SK-N-SH (cell line): ENCODE measurements around the gene DLG3. TPM values are rescaled to one million over a fixed set of nuclear protein-coding genes. Genes with fewer than 3 reads are reported as not detected.

ENCODE experiments used
- CTCF ChIA-PET: fragments of 300-600, 350-600 bp; formaldehyde crosslinking; extraction: SDS; loops from one replicate; lab custom pipeline; 2021; lab: Yijun Ruan, JAX
- POLR2A ChIA-PET: fragments of 350-600 bp; sonication (Branson Sonifier 250); formaldehyde crosslinking; extraction: SDS; loops from one replicate; lab custom pipeline; 2020; ENCODE audit warnings: antibody characterized with exemption, inconsistent platforms; lab: Yijun Ruan, JAX
- DNase-seq: peaks from one replicate; pipeline ENCODE4 v3.0.0; 2012
- H2AFZ ChIP-seq: fragments of 200-600 bp; sonication (generic); 2 replicates; pipeline ENCODE4 v1.8.1; 2016; ENCODE audit warnings: antibody characterized with exemption, mild to moderate bottlenecking, low read depth
- H3F3A ChIP-seq: fragments of 200-600 bp; sonication (generic); replicated peaks from 2 replicates; pipeline ENCODE3; 2016; ENCODE audit warnings: antibody characterized with exemption, mild to moderate bottlenecking; ENCODE audit not compliant: insufficient read depth
- H3K27ac ChIP-seq, 2 experiments: fragments of 200-500 bp in 1 of 2; fragments of 200-600 bp in 1 of 2; sonication (Bioruptor generic) in 1 of 2; sonication (generic), shearing (Covaris generic) in 1 of 2; 2 replicates each; pipeline versions ENCODE4 v1.5.1 to v1.6.1; 2014 to 2016; ENCODE audit warnings: low read depth in 2 of 2, inconsistent platforms in 1 of 2, low read length in 1 of 2, mild to moderate bottlenecking in 1 of 2, mixed read lengths in 1 of 2
- H3K27me3 ChIP-seq: fragments of 200-600 bp; sonication (generic), shearing (Covaris generic); 2 replicates; pipeline ENCODE4 v1.6.1; 2016; ENCODE audit warnings: mixed run types; ENCODE audit not compliant: insufficient read depth
- H3K36me3 ChIP-seq, 2 experiments: fragments of 200-500 bp in 1 of 2; fragments of 200-600 bp in 1 of 2; sonication (Bioruptor generic) in 1 of 2; sonication (generic) in 1 of 2; replicated peaks in 1 of 2; 2 replicates each; pipeline versions ENCODE3 to v1.5.1; 2014 to 2016; ENCODE audit warnings: low read length in 1 of 2, mild to moderate bottlenecking in 1 of 2; ENCODE audit not compliant: insufficient read depth in 2 of 2, control insufficient read depth in 1 of 2
- H3K4me1 ChIP-seq, 2 experiments: fragments of 200-500 bp in 1 of 2; fragments of 200-600 bp in 1 of 2; sonication (Bioruptor generic) in 1 of 2; sonication (generic), shearing (Covaris generic) in 1 of 2; 2 replicates each; pipeline versions ENCODE4 v1.5.1 to v1.6.1; 2014 to 2016; ENCODE audit warnings: low read depth in 1 of 2, low read length in 1 of 2, mixed run types in 1 of 2; ENCODE audit not compliant: insufficient read depth in 2 of 2, control insufficient read depth in 1 of 2
- H3K4me2 ChIP-seq: fragments of 200-600 bp; sonication (generic), shearing (Covaris generic); 2 replicates; pipeline ENCODE4 v1.6.1; 2017; ENCODE audit warnings: mixed run types
- H3K4me3 ChIP-seq, 2 experiments: fragments of 200-500 bp in 1 of 2; fragments of 200-600 bp in 1 of 2; sonication (Bioruptor generic) in 1 of 2; sonication (generic), shearing (Covaris generic) in 1 of 2; 2 replicates each; pipeline versions ENCODE4 v1.5.1 to v1.8.1; 2014 to 2016; ENCODE audit warnings: low read depth in 2 of 2, inconsistent platforms in 1 of 2, low read length in 1 of 2, mild to moderate bottlenecking in 1 of 2, mixed read lengths in 1 of 2, moderate library complexity in 1 of 2
- H3K79me2 ChIP-seq: fragments of 200-600 bp; sonication (generic); 2 replicates; pipeline ENCODE4 v1.8.1; 2017; ENCODE audit warnings: mild to moderate bottlenecking; ENCODE audit not compliant: insufficient read depth
- H3K9ac ChIP-seq: fragments of 200-600 bp; sonication (generic); 2 replicates; pipeline ENCODE4 v1.6.1; 2017; ENCODE audit warnings: mixed run types
- H3K9me2 ChIP-seq: fragments of 200-600 bp; sonication (generic); 2 replicates; pipeline ENCODE4 v1.6.1; 2017; ENCODE audit warnings: mixed run types
- H3K9me3 ChIP-seq: fragments of 200-600 bp; sonication (generic); 2 replicates; pipeline ENCODE4 v1.6.1; 2017; ENCODE audit warnings: mixed run types, mild to moderate bottlenecking, moderate library complexity
- H4K20me1 ChIP-seq: fragments of 200-600 bp; sonication (generic); 2 replicates; pipeline ENCODE4 v1.6.1; 2017; ENCODE audit warnings: mild to moderate bottlenecking, mixed run types; ENCODE audit not compliant: insufficient read depth
- CHD2 ChIP-seq: fragments of 150-350 bp; IDR thresholded peaks from 2 replicates; pipeline ENCODE4 v1.6.1; 2018; ENCODE audit warnings: low read length; ENCODE audit not compliant: partially characterized antibody
- NRF1 ChIP-seq: IDR thresholded peaks from 2 replicates; pipeline ENCODE4 v1.6.1; 2012; ENCODE audit warnings: low read depth, mild to moderate bottlenecking, low read length
- PBX3 ChIP-seq: IDR thresholded peaks from 2 replicates; pipeline ENCODE4; 2012
- REST ChIP-seq: IDR thresholded peaks from 2 replicates; pipeline ENCODE4 v1.6.1; 2012; ENCODE audit warnings: mild to moderate bottlenecking, low read depth, low read length, moderate library complexity
- RFX5 ChIP-seq: IDR thresholded peaks from 2 replicates; pipeline ENCODE4 v1.6.1; 2012; ENCODE audit warnings: mild to moderate bottlenecking, improper control_type of control experiment, low read length
- SMC3 ChIP-seq: IDR thresholded peaks from 2 replicates; pipeline ENCODE4 v1.6.1; 2012; ENCODE audit warnings: low read depth, low read length, improper control_type of control experiment
- TCF12 ChIP-seq: IDR thresholded peaks from 2 replicates; pipeline ENCODE4 v1.4.0; 2012
- USF2 ChIP-seq: fragments of 150-350 bp; IDR thresholded peaks from 2 replicates; pipeline ENCODE4 v1.6.1; 2017; ENCODE audit warnings: antibody characterized with exemption, low read length, low read depth, borderline replicate concordance
- WGBS: methylation state at CpG from one replicate; pipeline ENCODE4 v1.1.6; 2017; ENCODE audit warnings: low lambda C conversion rate; 5-methylcytosine and 5-hydroxymethylcytosine counted together
- polyA plus RNA-seq, 3 experiments: library from polyadenylated mRNA; depleted of rRNA; stranded (reverse); fragments of >200 nt; gene quantifications; 2 replicates each; pipeline ENCODE4 v1.2.3, GENCODE V29; 2012

The DLG3 gene
- polyA plus RNA-seq, 1 of the 3 experiments (the other 2 are of a cell fraction): 11.7 TPM

DNA sequence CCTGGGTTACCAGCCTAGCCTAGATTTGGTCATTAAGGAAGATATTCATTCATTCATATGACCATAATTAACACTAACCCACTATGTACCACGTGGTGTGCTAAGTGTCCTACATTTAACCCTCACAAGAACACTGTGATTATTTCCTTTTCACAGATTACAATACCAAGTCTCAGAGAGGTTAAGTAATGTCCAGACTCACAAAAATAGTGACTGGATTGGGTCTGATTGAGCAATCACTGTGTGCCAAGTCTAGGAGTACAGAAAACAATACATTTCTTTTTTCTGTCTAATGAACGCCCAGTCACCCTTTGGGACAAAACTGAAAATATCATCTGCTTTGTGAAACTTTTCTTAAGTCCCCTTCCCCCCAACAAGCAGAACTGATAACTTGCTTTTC is 7.6 kb upstream of the DLG3 start:
- DNase-seq: no peak
- no peak overlapping the region for H2AFZ ChIP-seq
- H3K9me3 ChIP-seq: no peaks in the 10 kb centered on the region
- no peaks in the 10 kb centered on the region for H4K20me1 ChIP-seq
- 52% methylated on average over 2 of the region's 2 CpGs for WGBS
- H3K27me3 ChIP-seq: no peaks in the 10 kb centered on the region; the same call in 1 of the 2 replicates
- H3K4me2 ChIP-seq: no peak overlapping the region
- ChIA-PET CTCF (no interaction called here), POLR2A (no interaction called here)
- H3K27ac ChIP-seq: no peak overlapping the region
- no peaks in the 10 kb centered on the region for H3K36me3 ChIP-seq
- no peak overlapping the region for H3K4me3 ChIP-seq
- no peak overlapping the region for H3K9ac ChIP-seq
- H3K79me2 ChIP-seq: no peaks in the 10 kb centered on the region
- no peaks in the 10 kb centered on the region for H3K9me2 ChIP-seq
- no peaks in the 10 kb centered on the region for H3F3A ChIP-seq
- TF ChIP-seq PBX3: no peak
- no peak for TF ChIP-seq TCF12
- TF ChIP-seq USF2: no peak
- no peak for TF ChIP-seq NRF1
- no peak for TF ChIP-seq REST
- TF ChIP-seq CHD2: no peak
- no peak for TF ChIP-seq RFX5
- TF ChIP-seq SMC3: no peak
- TF ChIP-seq, all 33 proteins: peak for 0
- peaks cover 0 to 8% of the 10 kb centered on the region in 2 experiments; a peak in 1 of 4 replicates for H3K4me1 ChIP-seq

- Histone ChIP-seq H3K9me3 (no peaks in the 10 kb centered on the region), H3K4me3 (no peak overlapping the region), H4K20me1 (no peaks in the 10 kb centered on the region), H3K79me2 (no peaks in the 10 kb centered on the region), H3K4me1 (peaks cover 0 to 8% of the 10 kb centered on the region in 2 experiments; a peak in 1 of 4 replicates), H3K27ac (no peak overlapping the region), H3K4me2 (no peak overlapping the region), H3K36me3 (no peaks in the 10 kb centered on the region), H3K9ac (no peak overlapping the region), H3K9me2 (no peaks in the 10 kb centered on the region), H2AFZ (peak overlapping the region; percentile 65; the same call in 1 of the 2 replicates), H3K27me3 (no peaks in the 10 kb centered on the region; the same call in 1 of the 2 replicates), H3F3A (no peaks in the 10 kb centered on the region)
- POLR2A ChIA-PET: no interaction called here
- no peak for DNase-seq
- TF ChIP-seq PBX3: no peak
- CTCF ChIA-PET: no interaction called here
- WGBS: 48% methylated on average over 8 of the region's 8 CpGs
Observed at GRCh38 chrX:70437921-70438665, 6.5 kb upstream of the DLG3 start.
